CD4-positive, alpha-beta T cell treated with Interleukin-6 for 4 hours (primary cell): ENCODE measurements around the gene ST3GAL3.
A peak's percentile ranks its signal among the peaks of the same experiment; 100 is the strongest.
"Not testable (repeated sequence)": the region's sequence is repeated elsewhere in the genome, so short reads cannot be mapped to it uniquely, and the experiment has no call there.

Experiments used
- DNase-seq: peaks from one replicate; pipeline ENCODE4 v3.0.0-alpha.2; 2020; ENCODE audit warnings: mixed read lengths

Gene ST3GAL3

GRCh38 chr1:43828574-43828973, 121.2 kb downstream of the ST3GAL3 start:
- no peak for DNase-seq

DNA sequence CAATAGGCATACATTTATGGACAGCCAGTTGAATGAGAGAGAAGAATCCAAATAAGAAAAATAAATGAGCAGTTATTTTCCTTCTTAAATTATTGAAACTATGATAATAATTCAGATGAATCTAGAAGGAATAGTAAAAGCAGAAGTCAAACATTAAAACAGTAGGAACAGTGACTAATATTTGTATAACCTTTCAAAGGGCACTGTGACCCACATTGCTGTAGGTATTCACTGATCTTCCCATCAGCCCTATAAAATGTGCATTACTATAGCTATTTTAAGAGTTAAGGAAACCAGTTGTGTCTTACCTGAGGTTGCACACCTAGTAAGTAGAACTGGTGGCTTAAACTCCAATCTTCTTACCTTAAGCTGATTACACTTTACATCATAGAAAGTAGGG, 123.5 kb downstream of the ST3GAL3 start:
- no peak for DNase-seq

GRCh38 chr1:43831851-43832250, 124.5 kb downstream of the ST3GAL3 start:
- no peak for DNase-seq

GRCh38 chr1:43832255-43832654, 124.9 kb downstream of the ST3GAL3 start:
- DNase-seq, result no peak

DNA sequence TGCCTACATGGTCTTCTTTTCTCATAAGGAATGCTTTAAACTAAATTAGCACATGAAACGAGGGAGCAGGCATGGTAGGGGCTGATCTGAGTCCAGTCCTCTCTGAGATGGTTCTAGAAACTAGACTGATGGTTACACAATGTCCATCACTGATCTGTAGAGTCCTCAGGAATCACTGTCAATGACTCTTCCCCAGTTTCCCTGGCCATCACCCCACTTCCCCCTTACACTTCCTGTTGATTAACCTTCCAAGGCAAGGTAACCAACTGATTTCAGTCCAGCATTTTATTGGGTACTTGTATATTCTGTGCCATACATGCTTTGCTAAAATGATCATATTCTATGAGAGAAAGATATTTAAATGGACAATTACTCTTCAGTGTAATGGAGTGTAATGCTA, 125.7 kb downstream of the ST3GAL3 start:
- DNase-seq, result no peak

- not testable (repeated sequence) for DNase-seq
Measured at GRCh38 chr1:43833902-43834279, 126.6 kb downstream of the ST3GAL3 start.

DNA sequence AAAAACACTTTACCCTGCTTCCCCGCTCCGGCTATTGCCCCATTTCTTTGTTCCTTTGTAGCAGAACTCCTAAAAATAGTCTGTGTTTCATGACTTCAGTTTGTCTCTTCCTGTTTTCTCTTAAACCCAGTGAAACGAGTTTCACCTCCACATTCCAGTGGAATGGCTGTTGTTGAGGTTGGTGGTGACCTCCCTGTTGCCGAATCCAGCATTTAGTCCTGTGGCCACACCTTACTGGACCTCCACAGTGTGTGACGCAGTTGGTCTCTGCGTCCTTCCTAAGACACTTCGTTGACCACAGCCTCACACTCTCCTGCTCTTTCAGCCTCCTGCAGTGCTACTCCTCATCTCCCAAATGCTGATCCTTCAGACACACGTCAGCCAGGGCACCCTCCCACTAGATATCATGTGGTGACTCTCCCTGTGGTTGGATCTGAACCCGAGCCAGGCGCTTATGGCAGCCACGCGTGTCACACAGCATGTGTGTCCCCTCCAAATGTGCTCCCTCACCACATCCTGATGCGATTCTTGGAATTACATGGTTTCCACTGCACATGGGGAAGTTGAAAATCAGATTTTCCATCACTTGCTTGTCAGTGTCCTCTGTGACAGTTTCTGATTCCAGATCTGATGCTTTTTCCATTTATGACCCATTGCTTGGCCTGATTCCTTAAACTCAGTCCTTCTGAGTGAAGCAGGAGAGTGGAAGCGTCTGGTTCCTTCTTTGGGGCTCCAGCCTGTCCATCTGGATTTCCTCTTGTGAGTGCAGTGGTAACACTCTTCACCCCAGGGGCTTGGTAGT, 127.1 kb downstream of the ST3GAL3 start:
- no peak for DNase-seq

DNA sequence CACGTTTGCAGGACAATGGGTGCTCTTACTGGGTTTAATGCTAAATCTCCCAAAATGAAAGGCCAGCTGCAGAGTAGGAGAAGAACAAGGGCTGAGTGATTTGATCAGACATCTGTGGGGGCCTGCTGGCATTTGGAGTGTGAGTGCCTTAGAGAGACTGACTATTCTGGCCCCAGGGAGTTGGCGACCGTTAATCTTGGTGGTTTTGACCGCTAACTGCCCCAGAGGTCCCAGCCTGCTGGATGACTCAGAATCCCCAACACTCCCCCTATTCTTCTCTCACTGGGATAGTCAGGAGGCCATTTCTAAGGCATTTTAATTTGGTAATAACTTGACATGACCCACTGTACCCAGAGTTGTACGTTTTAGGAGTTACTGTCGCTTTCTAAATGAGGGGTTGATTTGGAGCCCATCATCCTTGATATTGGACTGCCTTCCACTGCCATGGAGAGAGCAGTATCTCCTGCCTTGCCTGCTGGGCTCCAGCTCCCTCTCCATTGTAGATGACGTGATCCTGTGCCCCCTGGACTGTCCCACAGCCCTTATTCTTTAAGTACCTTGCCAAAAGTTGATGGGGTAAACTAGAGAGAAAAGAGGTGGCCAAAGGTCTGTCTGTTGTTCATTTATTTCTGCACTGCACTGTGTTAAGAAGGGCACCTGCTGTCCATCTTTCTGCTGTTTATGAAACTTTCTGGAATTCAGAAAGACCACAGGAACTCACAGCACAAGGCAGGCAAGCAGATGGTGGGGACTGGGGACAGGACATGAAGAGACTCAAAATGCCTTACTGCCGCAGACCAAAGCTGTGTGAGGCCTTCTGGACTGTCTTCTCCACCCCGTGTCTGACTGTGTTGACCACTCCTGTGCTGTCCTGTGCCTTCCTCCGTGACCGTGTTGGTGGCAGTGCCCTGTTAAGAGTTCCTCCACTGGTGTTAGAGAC, 128.0 kb downstream of the ST3GAL3 start:
- no peak for DNase-seq

DNA sequence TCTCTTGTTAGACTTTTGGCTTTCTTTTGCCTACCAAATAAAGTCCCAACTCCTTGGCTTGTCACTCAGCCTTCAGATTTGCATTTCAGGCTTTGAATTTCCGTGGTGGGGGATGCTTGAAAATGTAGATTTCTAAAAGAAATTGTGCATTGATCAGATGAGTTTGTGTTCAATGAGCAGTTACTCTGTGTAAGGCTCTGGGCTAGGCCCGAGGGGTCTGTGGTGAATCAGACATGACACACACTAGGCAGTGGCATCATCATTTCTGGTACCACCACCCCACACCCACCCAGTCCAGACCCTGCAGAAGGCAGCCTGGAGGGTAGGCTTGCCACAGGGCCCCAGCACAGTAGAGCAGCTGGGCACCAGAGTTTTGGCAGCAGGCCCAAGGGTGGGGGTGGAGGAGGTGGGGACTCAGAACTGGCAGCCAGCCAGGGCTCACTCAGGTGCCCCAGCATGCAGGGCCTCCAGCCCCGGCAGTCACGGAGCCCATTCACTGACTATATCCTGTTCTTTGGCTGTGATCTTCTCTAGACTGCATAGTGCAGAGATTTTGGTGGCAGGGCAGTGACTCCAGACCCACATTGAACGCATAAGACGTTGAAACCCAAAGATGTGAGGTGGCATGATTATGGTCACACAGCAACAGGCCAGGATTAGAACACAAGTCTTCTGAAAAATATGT, 129.1 kb downstream of the ST3GAL3 start:
- peak; percentile 78 for DNase-seq

DNA sequence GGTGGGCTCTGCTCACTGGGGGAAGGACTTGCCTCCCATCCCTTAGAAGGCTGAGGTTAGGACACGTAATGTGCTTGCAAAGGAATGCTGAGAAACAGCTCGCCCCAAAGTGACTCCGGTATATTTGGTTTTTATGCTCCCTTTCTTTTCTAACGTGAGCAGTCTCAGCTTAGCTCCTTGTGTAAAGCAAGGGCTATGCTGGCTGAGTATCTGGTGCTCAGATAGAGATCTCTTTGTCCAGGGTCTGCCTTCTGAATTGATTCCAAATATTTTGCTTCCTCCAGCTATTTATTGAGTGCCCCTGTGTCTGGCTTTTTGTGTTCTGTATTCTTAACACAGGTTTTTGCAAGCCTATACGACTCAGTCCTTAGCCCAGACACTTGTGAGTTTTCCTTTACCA, 131.7 kb downstream of the ST3GAL3 start:
- no peak for DNase-seq

DNA sequence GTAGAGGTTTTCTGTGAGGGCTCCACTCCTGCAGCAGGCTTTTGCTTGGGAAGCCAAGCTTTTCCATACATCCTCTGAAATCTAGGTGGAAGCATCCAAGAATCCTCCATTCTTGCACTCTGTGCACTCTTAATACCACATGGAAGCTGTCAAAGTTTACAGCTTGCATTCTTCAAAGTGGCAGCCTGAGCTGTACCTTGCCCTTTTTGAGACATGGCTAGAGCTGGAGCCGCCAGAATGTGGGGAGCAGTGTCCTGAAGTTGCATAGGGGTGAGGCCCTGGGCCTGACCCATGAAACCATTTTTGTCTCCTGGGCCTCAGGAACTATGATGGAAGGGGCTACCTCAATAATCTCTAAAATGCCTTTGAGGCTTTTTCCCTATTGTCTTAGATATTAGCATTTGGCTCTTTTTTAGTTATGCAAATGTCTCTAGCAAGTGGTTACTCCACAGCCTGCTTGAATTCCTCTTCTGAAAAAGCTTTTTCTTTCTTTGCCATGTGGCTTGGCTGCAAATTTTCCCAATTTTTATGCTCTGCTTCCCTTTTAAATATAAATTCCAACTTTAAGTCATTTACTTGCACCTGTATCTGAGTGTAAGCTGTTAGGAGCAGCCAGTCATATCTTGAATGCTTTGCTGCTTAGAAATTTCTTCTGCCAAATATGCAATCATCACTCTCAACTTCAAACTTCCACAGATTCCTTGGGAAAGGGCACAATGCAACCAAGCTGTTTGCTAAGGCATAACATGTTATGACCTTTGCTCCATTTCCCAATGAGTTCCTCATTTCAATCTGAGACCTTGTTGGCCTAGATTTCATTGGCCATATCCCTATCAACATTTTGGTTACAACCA, 134.2 kb downstream of the ST3GAL3 start:
- no peak for DNase-seq

- no peak for DNase-seq
Measured at GRCh38 chr1:43842175-43842498, 134.8 kb downstream of the ST3GAL3 start.

- DNase-seq, result no peak
Measured at GRCh38 chr1:43843684-43844083, 136.3 kb downstream of the ST3GAL3 start.

DNA sequence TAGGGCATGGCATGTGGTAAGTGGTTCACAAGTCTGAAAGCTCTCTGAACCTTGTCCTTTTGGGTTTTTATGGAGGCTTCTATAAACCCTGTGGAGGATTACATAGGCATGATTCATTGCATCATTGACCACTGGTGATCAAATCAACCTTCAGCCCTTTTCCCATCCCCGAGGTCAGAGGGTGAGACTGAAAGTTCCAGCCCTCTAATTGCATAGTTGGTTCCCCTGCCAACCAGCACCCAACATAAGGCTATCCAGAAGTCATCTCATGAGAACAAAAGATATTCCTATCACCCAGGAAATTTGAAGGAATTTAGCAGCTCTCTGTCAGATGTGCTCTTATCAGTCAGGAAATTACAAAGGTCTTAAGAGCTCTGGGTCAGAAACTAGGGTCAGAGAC, 136.8 kb downstream of the ST3GAL3 start:
- DNase-seq, result no peak

GRCh38 chr1:43847290-43847689, 140.0 kb downstream of the ST3GAL3 start:
- DNase-seq, result no peak

DNA sequence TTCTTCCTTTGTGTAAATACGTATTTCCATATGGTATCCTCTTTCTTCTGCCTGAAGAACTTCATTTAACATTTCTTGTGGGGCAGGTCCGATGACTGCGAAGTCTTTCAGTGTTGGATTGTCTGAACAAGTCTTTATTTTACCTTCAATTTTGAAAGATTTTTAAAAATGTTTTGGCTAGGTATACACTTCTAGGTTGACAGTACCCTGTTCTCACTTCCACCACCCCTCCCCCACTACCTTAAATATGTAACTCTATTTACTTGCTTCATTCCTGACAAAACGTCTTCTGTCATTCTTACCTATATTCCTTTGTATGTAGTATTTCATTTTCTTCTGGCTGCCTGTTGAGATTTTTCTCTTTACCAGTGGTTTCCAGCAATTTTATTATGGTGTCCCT, 140.5 kb downstream of the ST3GAL3 start:
- DNase-seq, result no peak

- DNase-seq, result no peak
Measured at GRCh38 chr1:43849670-43850069, 142.3 kb downstream of the ST3GAL3 start.

DNA sequence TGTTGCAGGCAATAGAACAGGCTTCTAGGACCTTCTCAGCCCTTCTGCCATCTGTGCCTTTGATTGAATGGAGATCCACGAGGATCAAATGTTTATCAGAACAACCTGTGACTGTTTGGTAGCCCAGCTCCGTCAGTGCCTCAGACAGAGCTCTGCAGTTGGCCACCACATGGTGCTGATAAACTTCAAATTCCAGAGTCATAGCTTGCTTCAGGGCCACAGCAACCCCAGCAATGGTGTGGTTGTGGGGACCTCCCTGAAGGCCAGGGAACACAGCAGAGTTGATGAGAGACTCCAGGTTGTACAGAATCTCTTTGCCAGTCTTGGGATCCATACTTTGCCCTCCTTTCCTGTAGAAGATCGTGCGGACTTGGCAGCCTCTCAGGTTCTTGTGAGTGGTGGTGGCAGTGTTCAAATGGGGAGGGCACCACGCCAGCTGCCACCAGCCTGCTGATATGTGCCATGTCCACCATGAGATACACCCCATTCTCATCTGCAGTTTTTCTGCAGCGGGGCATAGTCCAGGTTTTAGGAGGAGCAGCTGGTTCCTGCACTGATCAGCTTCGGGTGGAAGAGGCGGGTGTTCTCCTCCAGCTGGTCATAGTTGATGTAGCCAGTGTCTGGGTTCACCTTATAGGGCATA, 143.4 kb downstream of the ST3GAL3 start:
- no peak for DNase-seq

- no peak for DNase-seq
Measured at GRCh38 chr1:43851561-43852338, 144.4 kb downstream of the ST3GAL3 start.

DNA sequence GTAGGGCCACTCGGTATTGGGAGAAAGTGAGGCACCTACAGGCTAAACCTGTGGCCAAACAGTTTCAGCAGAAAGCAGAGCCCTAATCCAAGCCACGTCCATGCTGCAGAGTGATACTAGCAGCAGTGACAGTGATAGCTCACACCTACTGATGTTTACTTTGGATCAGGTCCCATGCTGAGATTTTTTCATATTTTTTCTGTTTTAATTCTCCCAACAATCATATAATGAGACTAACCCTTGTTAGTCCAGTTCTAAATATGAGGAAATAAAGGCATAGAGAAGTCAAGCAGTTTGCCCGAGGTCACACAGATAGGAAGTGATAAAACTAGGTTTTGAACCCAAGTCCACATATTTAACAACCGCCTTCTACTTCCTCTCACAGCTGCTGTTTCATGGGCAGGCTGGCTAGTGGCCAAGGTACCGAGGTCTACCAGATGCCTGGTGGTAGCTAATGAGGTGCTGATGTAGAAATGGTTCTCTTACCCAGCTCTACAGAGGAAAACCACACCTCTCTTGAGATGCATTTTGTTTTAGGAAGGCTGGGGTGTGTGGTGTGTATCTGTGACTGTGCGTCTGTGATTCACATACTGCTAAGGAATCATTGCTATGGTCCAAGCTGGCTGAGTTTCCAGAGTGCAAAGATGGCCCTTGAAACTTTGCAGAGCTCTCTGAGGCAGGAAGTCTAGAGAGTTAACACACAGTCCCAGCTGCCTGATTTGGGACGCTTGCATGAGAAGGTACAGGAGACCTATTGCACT, 146.0 kb downstream of the ST3GAL3 start:
- peak; percentile 9 for DNase-seq
